Endothelial cell of umbilical vein (primary cell): ENCODE measurements around the gene SRP68. TPM values are rescaled to one million over a fixed set of nuclear protein-coding genes. Genes with fewer than 3 reads are reported as not detected.

ENCODE experiments used
- BruUV-seq: library from RNA; stranded (reverse); fragments of 400-500 nt; replicated peaks from 2 replicates; lab custom pipeline; 2021; lab: Mats Ljungman, UMichigan
- CTCF ChIA-PET: fragments of 300-600, 350-600 bp; sonication (Branson Sonifier 250); formaldehyde crosslinking; loops from one replicate; lab custom pipeline; 2021; ENCODE audit warnings: antibody characterized with exemption, inconsistent platforms; lab: Charles Lee
- POLR2A ChIA-PET: fragments of 300-600, 350-600 bp; sonication (Branson Sonifier 250); formaldehyde crosslinking; loops from one replicate; lab custom pipeline; 2021; ENCODE audit warnings: antibody characterized with exemption, inconsistent platforms; lab: Charles Lee
- DNase-seq: peaks from one replicate; pipeline ENCODE4 v3.0.0-alpha.2; 2011; ENCODE audit warnings: low read depth, low spot score
- FAIRE-seq: peaks from 2 replicates; lab custom pipeline; 2011; peaks lifted over from hg19 to GRCh38; lab: Jason Lieb, UNC
- H2AFZ ChIP-seq: 2 replicates; pipeline ENCODE4 v1.6.0; 2012; ENCODE audit warnings: low read depth, low read length, control low read depth, inconsistent platforms
- H3K27ac ChIP-seq: 2 replicates; pipeline ENCODE4 v1.5.1; 2011; ENCODE audit warnings: low read depth, mild to moderate bottlenecking, control low read depth, low read length, moderate library complexity; ENCODE audit not compliant: insufficient read depth
- H3K27me3 ChIP-seq, 2 experiments: 2 replicates each; pipeline versions ENCODE4 v1.6.0 to v1.6.1; 2011; ENCODE audit warnings: low read length in 2 of 2, mixed read lengths in 1 of 2; ENCODE audit not compliant: control insufficient read depth in 2 of 2, insufficient read depth in 2 of 2
- H3K36me3 ChIP-seq, 2 experiments: 2 replicates in 1 of 2; 3 replicates in 1 of 2; pipeline ENCODE4 v1.5.1; 2011; ENCODE audit warnings: low read length in 2 of 2, mild to moderate bottlenecking in 1 of 2, moderate library complexity in 1 of 2; ENCODE audit not compliant: control insufficient read depth in 2 of 2, insufficient read depth in 2 of 2; ENCODE audit errors: extremely low read depth in 1 of 2
- H3K4me1 ChIP-seq: 3 replicates; pipeline ENCODE4 v1.5.1; 2011; ENCODE audit warnings: mild to moderate bottlenecking, low read length; ENCODE audit not compliant: control insufficient read depth, insufficient read depth; ENCODE audit errors: extremely low read depth
- H3K4me2 ChIP-seq: 2 replicates; pipeline ENCODE4 v1.6.1; 2011; ENCODE audit warnings: low read length, control low read depth, mixed read lengths; ENCODE audit not compliant: insufficient read depth
- H3K4me3 ChIP-seq, 3 experiments: fragments of 200-600 bp in 1 of 3; sonication (generic), shearing (Covaris generic) in 1 of 3; replicated peaks in 1 of 3; 2 replicates each; pipeline ENCODE4 v1.5.1; 2011 to 2016; ENCODE audit warnings: control low read depth in 3 of 3, low read length in 3 of 3, mild to moderate bottlenecking in 2 of 3, inconsistent platforms in 1 of 3, low read depth in 1 of 3, moderate library complexity in 1 of 3; ENCODE audit not compliant: insufficient read depth in 1 of 3
- H3K79me2 ChIP-seq: 2 replicates; pipeline ENCODE4 v1.6.0; 2012; ENCODE audit warnings: low read length, inconsistent platforms; ENCODE audit not compliant: control insufficient read depth, insufficient read depth
- H3K9ac ChIP-seq: replicated peaks from 2 replicates; pipeline ENCODE3; 2011; ENCODE audit warnings: low read length, control low read depth; ENCODE audit not compliant: insufficient read depth; ENCODE audit errors: extremely low read depth
- H3K9me1 ChIP-seq: replicated peaks from 3 replicates; pipeline ENCODE4 v1.6.0; 2011; ENCODE audit warnings: mild to moderate bottlenecking, low read length; ENCODE audit not compliant: control insufficient read depth, insufficient read depth; ENCODE audit errors: extremely low read depth
- H3K9me3 ChIP-seq: replicated peaks from 2 replicates; pipeline ENCODE4 v1.5.1; 2012; ENCODE audit warnings: low read length, inconsistent platforms; ENCODE audit not compliant: control insufficient read depth, insufficient read depth
- H4K20me1 ChIP-seq: replicated peaks from 2 replicates; pipeline ENCODE3; 2011; ENCODE audit warnings: mild to moderate bottlenecking, low read length; ENCODE audit not compliant: control insufficient read depth, insufficient read depth; ENCODE audit errors: extremely low read depth
- EZH2 ChIP-seq: IDR thresholded peaks from 2 replicates; pipeline ENCODE4 v1.6.1; 2012; ENCODE audit warnings: borderline replicate concordance, low read depth, mild to moderate bottlenecking, moderate library complexity, low read length, inconsistent platforms; ENCODE audit not compliant: severe bottlenecking
- FOS ChIP-seq: IDR thresholded peaks from 2 replicates; pipeline ENCODE4 v1.6.1; 2011; ENCODE audit warnings: mild to moderate bottlenecking, low read length, moderate library complexity, borderline replicate concordance; ENCODE audit not compliant: insufficient read depth
- GATA2 ChIP-seq: IDR thresholded peaks from 2 replicates; pipeline ENCODE4 v1.7.0; 2011; ENCODE audit warnings: low read depth, mild to moderate bottlenecking, moderate library complexity, mixed read lengths, low read length; ENCODE audit not compliant: insufficient read length, insufficient read depth
- JUN ChIP-seq: IDR thresholded peaks from 2 replicates; pipeline ENCODE4 v1.6.1; 2011; ENCODE audit warnings: borderline replicate concordance, low read depth; ENCODE audit not compliant: insufficient read length, insufficient read depth
- MAX ChIP-seq: IDR thresholded peaks from 2 replicates; pipeline ENCODE4 v1.6.1; 2011; ENCODE audit not compliant: insufficient read depth, insufficient read length
- POLR2A ChIP-seq: IDR thresholded peaks from 2 replicates; pipeline ENCODE4 v1.6.1; 2012; ENCODE audit warnings: low read depth, mild to moderate bottlenecking, control low read depth, low read length
- dilution Hi-C: fragments of 300-500 bp; cut with MboI; formaldehyde crosslinking; loops from one replicate; pipeline ENCODE4 v1.15.0; 2019; ENCODE audit warnings: low sequenced_read_pairs; ENCODE audit not compliant: extremely low pct_ligation_motif_present
- intact Hi-C: fragments of 100-400 bp; cut with micrococcal nuclease; formaldehyde crosslinking; loops from one replicate; pipeline ENCODE4 v1.10.0; 2022
- polyA plus RNA-seq, 4 experiments: library from polyadenylated mRNA; depleted of rRNA in 3 of 4; stranded (reverse) in 3 of 4; unstranded in 1 of 4; fragments of >200 nt; gene quantifications; 2 replicates each; pipeline versions ENCODE4 v1.2.1 to v1.2.3, GENCODE V29; 2011 to 2012; ENCODE audit warnings: missing spikeins in 1 of 4
- total RNA-seq: library from RNA; stranded (reverse); gene quantifications from 2 replicates; pipeline ENCODE4 v1.2.3, GENCODE V29; 2021

SRP68 gene
- total and polyA plus RNA-seq, 2 donors (not counting 3 experiments of a cell fraction or from before 2014, with no cell fraction given): 64.6 to 81.7 TPM

GRCh38 chr17:75996665-75997590, 75.4 kb downstream of the SRP68 start:
- peak; percentile 37 for FAIRE-seq
- no peaks in the 10 kb centered on the region for H3K9me3 ChIP-seq
- dilution Hi-C loops: no loop called here
- no peak overlapping the region for H2AFZ ChIP-seq
- BruUV-seq: no TSS peak
- H4K20me1 ChIP-seq: no peaks in the 10 kb centered on the region
- H3K4me2 ChIP-seq: no peak overlapping the region
- no peak overlapping the region for H3K27ac ChIP-seq
- H3K4me3 ChIP-seq: no peak overlapping the region
- H3K36me3 ChIP-seq: peaks cover 0 to 4% of the 10 kb centered on the region in 2 experiments
- H3K9me1 ChIP-seq: no peaks in the 10 kb centered on the region
- intact Hi-C loops: no loop called here
- CTCF ChIA-PET: interaction anchor here (0.7 to 5.0 kb wide), 6 partner anchors 9 to 98 kb away, joined by 3 to 35 read pairs (median 4); no protein-coding TSS in a partner anchor
- TF ChIP-seq MAX (no peak), POLR2A (no peak), GATA2 (no peak), JUN (no peak), FOS (no peak), EZH2 (no peak)
- H3K27me3 ChIP-seq: no peaks in the 10 kb centered on the region
- no peak for DNase-seq
- H3K79me2 ChIP-seq: no peaks in the 10 kb centered on the region
- peaks cover 3% of the 10 kb centered on the region for H3K4me1 ChIP-seq
- POLR2A ChIA-PET: interaction anchor here (0.5 kb wide), 1 partner anchor 16 kb away, joined by 3 read pairs; no protein-coding TSS in a partner anchor
- H3K9ac ChIP-seq: no peak overlapping the region
